Stimulated activated CD8-positive, alpha-beta memory T cell treated with anti-CD3 and anti-CD28 coated beads, Interleukin-15, amount 100 ng/mL, for 48 hours (primary cell): ENCODE data around the gene AHNAK2.
"Not testable (repeated sequence)": the region's sequence is repeated elsewhere in the genome, so short reads cannot be mapped to it uniquely, and the experiment has no call there.

Source experiments
- DNase-seq, 2 donors: peaks; one replicate each; pipeline ENCODE4 v3.0.0-alpha.2; 2020; ENCODE audit warnings: low read depth in 2 of 2

Gene AHNAK2

GRCh38 chr14:104977681-104978653 lies at the start of gene AHNAK2:
AHNAK2 (minus strand) TSS chr14:104978374; CDS start chr14:104978237, 137 bp downstream.
- DNase-seq: peak; percentile 37 to 43

GRCh38 chr14:105027718-105028117 lies 49.5 kb upstream of the AHNAK2 start:
- DNase-seq: not testable (repeated sequence)

- no peak for DNase-seq
Observed at GRCh38 chr14:105026802-105027563, 48.8 kb upstream of the AHNAK2 start.

- DNase-seq: no peak
Observed at GRCh38 chr14:105026033-105026785, 48.0 kb upstream of the AHNAK2 start.

GRCh38 chr14:105025429-105025828 lies 47.3 kb upstream of the AHNAK2 start:
- no peak for DNase-seq

- DNase-seq: no peak
Observed at GRCh38 chr14:105023791-105024480, 45.8 kb upstream of the AHNAK2 start.

- DNase-seq: no peak
Observed at GRCh38 chr14:105023144-105023543, 45.0 kb upstream of the AHNAK2 start.

GRCh38 chr14:105022276-105022670 lies 44.1 kb upstream of the AHNAK2 start:
- DNase-seq: no peak

- peak in 1 of 2 donors; percentile 21 for DNase-seq
Observed at GRCh38 chr14:105021656-105022275, 43.6 kb upstream of the AHNAK2 start.

- DNase-seq: peak; percentile 97 to 98
Observed at GRCh38 chr14:105020815-105021655, 42.9 kb upstream of the AHNAK2 start, which contains the start of gene CDCA4. CDCA4 (minus strand) TSS chr14:105021083; CDS start chr14:105011929, 9,154 bp downstream.

- peak; percentile 30 to 51 for DNase-seq
Observed at GRCh38 chr14:105019861-105020814, 42.0 kb upstream of the AHNAK2 start.

- DNase-seq: no peak
Observed at GRCh38 chr14:105018414-105018813, 40.2 kb upstream of the AHNAK2 start.

- DNase-seq: no peak
Observed at GRCh38 chr14:105015905-105016304, 37.7 kb upstream of the AHNAK2 start.

- no peak for DNase-seq
Observed at GRCh38 chr14:105015242-105015641, 37.1 kb upstream of the AHNAK2 start.

- no peak for DNase-seq
Observed at GRCh38 chr14:105014631-105015030, 36.5 kb upstream of the AHNAK2 start.

GRCh38 chr14:105014032-105014431 lies 35.9 kb upstream of the AHNAK2 start:
- no peak for DNase-seq

- DNase-seq: no peak
Observed at GRCh38 chr14:105013150-105013785, 35.1 kb upstream of the AHNAK2 start.
